Measurements from ENCODE around the gene SPOCK3.

DNA sequence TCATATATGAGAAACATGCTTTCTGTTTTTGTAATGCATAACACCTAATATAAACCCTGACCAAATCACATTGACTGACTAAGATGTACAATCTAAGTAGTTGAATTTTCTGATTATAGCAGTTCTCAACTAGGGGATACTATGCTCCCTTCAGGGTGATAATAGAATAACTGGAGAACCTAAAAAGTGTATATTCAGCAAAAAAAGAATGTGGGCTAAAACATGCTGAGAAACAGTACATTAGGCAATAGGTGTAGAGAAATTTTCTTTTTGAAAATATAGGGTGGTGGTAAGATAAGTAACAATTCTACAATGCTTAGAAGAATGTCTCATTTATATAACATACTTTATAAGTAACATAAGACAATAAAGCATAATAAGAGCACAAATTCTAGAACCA, 239.6 kb downstream of the SPOCK3 start:
- TF ChIP-seq, protein P1, sequence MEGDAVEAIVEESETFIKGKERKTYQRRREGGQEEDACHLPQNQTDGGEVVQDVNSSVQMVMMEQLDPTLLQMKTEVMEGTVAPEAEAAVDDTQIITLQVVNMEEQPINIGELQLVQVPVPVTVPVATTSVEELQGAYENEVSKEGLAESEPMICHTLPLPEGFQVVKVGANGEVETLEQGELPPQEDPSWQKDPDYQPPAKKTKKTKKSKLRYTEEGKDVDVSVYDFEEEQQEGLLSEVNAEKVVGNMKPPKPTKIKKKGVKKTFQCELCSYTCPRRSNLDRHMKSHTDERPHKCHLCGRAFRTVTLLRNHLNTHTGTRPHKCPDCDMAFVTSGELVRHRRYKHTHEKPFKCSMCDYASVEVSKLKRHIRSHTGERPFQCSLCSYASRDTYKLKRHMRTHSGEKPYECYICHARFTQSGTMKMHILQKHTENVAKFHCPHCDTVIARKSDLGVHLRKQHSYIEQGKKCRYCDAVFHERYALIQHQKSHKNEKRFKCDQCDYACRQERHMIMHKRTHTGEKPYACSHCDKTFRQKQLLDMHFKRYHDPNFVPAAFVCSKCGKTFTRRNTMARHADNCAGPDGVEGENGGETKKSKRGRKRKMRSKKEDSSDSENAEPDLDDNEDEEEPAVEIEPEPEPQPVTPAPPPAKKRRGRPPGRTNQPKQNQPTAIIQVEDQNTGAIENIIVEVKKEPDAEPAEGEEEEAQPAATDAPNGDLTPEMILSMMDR (IDR thresholded peaks at IDR 0.05) = no peak
- TF ChIP-seq POLR2A (IDR thresholded peaks at IDR 0.05) (no peak), POLR2AphosphoS5 (IDR thresholded peaks at IDR 0.05) (no peak)

Data from prostate gland (tissue), 2 donors.